MM.1S (cell line): ENCODE data around the gene PA2G4.

ENCODE experiments used
- EZH2 ChIP-seq: fragments of 300-600 bp; sonication (generic); optimal IDR thresholded peaks from 2 replicates; pipeline ENCODE3; 2017; ENCODE audit warnings: low read depth, mild to moderate bottlenecking, antibody characterized with exemption, low read length, mixed read lengths
- TF ChIP-seq, protein P1 (sequence below): fragments of 300-600 bp; sonication (generic); IDR thresholded peaks from 2 replicates; pipeline ENCODE4 v1.5.1; 2016; ENCODE audit warnings: antibody characterized with exemption, low read length, mixed read lengths

- TF ChIP-seq, protein P1, sequence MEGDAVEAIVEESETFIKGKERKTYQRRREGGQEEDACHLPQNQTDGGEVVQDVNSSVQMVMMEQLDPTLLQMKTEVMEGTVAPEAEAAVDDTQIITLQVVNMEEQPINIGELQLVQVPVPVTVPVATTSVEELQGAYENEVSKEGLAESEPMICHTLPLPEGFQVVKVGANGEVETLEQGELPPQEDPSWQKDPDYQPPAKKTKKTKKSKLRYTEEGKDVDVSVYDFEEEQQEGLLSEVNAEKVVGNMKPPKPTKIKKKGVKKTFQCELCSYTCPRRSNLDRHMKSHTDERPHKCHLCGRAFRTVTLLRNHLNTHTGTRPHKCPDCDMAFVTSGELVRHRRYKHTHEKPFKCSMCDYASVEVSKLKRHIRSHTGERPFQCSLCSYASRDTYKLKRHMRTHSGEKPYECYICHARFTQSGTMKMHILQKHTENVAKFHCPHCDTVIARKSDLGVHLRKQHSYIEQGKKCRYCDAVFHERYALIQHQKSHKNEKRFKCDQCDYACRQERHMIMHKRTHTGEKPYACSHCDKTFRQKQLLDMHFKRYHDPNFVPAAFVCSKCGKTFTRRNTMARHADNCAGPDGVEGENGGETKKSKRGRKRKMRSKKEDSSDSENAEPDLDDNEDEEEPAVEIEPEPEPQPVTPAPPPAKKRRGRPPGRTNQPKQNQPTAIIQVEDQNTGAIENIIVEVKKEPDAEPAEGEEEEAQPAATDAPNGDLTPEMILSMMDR, result no peak
- TF ChIP-seq EZH2, result no peak
These were observed 26.5 kb downstream of the PA2G4 start for GRCh38 chr12:56130876-56131275.
